Endothelial cell of umbilical vein (primary cell): ENCODE measurements around the gene MCC. TPM values are rescaled to one million over a fixed set of nuclear protein-coding genes. Genes with fewer than 3 reads are reported as not detected.

Experiments used
- BruUV-seq: library from RNA; stranded (reverse); fragments of 400-500 nt; replicated peaks from 2 replicates; lab custom pipeline; 2021; lab: Mats Ljungman, UMichigan
- CTCF ChIA-PET: fragments of 300-600, 350-600 bp; sonication (Branson Sonifier 250); formaldehyde crosslinking; loops from one replicate; lab custom pipeline; 2021; ENCODE audit warnings: antibody characterized with exemption, inconsistent platforms; lab: Charles Lee
- POLR2A ChIA-PET: fragments of 300-600, 350-600 bp; sonication (Branson Sonifier 250); formaldehyde crosslinking; loops from one replicate; lab custom pipeline; 2021; ENCODE audit warnings: antibody characterized with exemption, inconsistent platforms; lab: Charles Lee
- DNase-seq: peaks from one replicate; pipeline ENCODE4 v3.0.0-alpha.2; 2011; ENCODE audit warnings: low read depth, low spot score
- FAIRE-seq: peaks from 2 replicates; lab custom pipeline; 2011; peaks lifted over from hg19 to GRCh38; lab: Jason Lieb, UNC
- H2AFZ ChIP-seq: 2 replicates; pipeline ENCODE4 v1.6.0; 2012; ENCODE audit warnings: low read depth, low read length, control low read depth, inconsistent platforms
- H3K27ac ChIP-seq: 2 replicates; pipeline ENCODE4 v1.5.1; 2011; ENCODE audit warnings: low read depth, mild to moderate bottlenecking, control low read depth, low read length, moderate library complexity; ENCODE audit not compliant: insufficient read depth
- H3K27me3 ChIP-seq, 2 experiments: 2 replicates each; pipeline versions ENCODE4 v1.6.0 to v1.6.1; 2011; ENCODE audit warnings: low read length in 2 of 2, mixed read lengths in 1 of 2; ENCODE audit not compliant: control insufficient read depth in 2 of 2, insufficient read depth in 2 of 2
- H3K36me3 ChIP-seq, 2 experiments: 2 replicates in 1 of 2; 3 replicates in 1 of 2; pipeline ENCODE4 v1.5.1; 2011; ENCODE audit warnings: low read length in 2 of 2, mild to moderate bottlenecking in 1 of 2, moderate library complexity in 1 of 2; ENCODE audit not compliant: control insufficient read depth in 2 of 2, insufficient read depth in 2 of 2; ENCODE audit errors: extremely low read depth in 1 of 2
- H3K4me1 ChIP-seq: 3 replicates; pipeline ENCODE4 v1.5.1; 2011; ENCODE audit warnings: mild to moderate bottlenecking, low read length; ENCODE audit not compliant: control insufficient read depth, insufficient read depth; ENCODE audit errors: extremely low read depth
- H3K4me2 ChIP-seq: 2 replicates; pipeline ENCODE4 v1.6.1; 2011; ENCODE audit warnings: low read length, control low read depth, mixed read lengths; ENCODE audit not compliant: insufficient read depth
- H3K4me3 ChIP-seq, 3 experiments: fragments of 200-600 bp in 1 of 3; sonication (generic), shearing (Covaris generic) in 1 of 3; replicated peaks in 1 of 3; 2 replicates each; pipeline ENCODE4 v1.5.1; 2011 to 2016; ENCODE audit warnings: control low read depth in 3 of 3, low read length in 3 of 3, mild to moderate bottlenecking in 2 of 3, inconsistent platforms in 1 of 3, low read depth in 1 of 3, moderate library complexity in 1 of 3; ENCODE audit not compliant: insufficient read depth in 1 of 3
- H3K79me2 ChIP-seq: 2 replicates; pipeline ENCODE4 v1.6.0; 2012; ENCODE audit warnings: low read length, inconsistent platforms; ENCODE audit not compliant: control insufficient read depth, insufficient read depth
- H3K9ac ChIP-seq: replicated peaks from 2 replicates; pipeline ENCODE3; 2011; ENCODE audit warnings: low read length, control low read depth; ENCODE audit not compliant: insufficient read depth; ENCODE audit errors: extremely low read depth
- H3K9me1 ChIP-seq: replicated peaks from 3 replicates; pipeline ENCODE4 v1.6.0; 2011; ENCODE audit warnings: mild to moderate bottlenecking, low read length; ENCODE audit not compliant: control insufficient read depth, insufficient read depth; ENCODE audit errors: extremely low read depth
- H3K9me3 ChIP-seq: replicated peaks from 2 replicates; pipeline ENCODE4 v1.5.1; 2012; ENCODE audit warnings: low read length, inconsistent platforms; ENCODE audit not compliant: control insufficient read depth, insufficient read depth
- H4K20me1 ChIP-seq: replicated peaks from 2 replicates; pipeline ENCODE3; 2011; ENCODE audit warnings: mild to moderate bottlenecking, low read length; ENCODE audit not compliant: control insufficient read depth, insufficient read depth; ENCODE audit errors: extremely low read depth
- EZH2 ChIP-seq: IDR thresholded peaks from 2 replicates; pipeline ENCODE4 v1.6.1; 2012; ENCODE audit warnings: borderline replicate concordance, low read depth, mild to moderate bottlenecking, moderate library complexity, low read length, inconsistent platforms; ENCODE audit not compliant: severe bottlenecking
- FOS ChIP-seq: IDR thresholded peaks from 2 replicates; pipeline ENCODE4 v1.6.1; 2011; ENCODE audit warnings: mild to moderate bottlenecking, low read length, moderate library complexity, borderline replicate concordance; ENCODE audit not compliant: insufficient read depth
- GATA2 ChIP-seq: IDR thresholded peaks from 2 replicates; pipeline ENCODE4 v1.7.0; 2011; ENCODE audit warnings: low read depth, mild to moderate bottlenecking, moderate library complexity, mixed read lengths, low read length; ENCODE audit not compliant: insufficient read length, insufficient read depth
- JUN ChIP-seq: IDR thresholded peaks from 2 replicates; pipeline ENCODE4 v1.6.1; 2011; ENCODE audit warnings: borderline replicate concordance, low read depth; ENCODE audit not compliant: insufficient read length, insufficient read depth
- MYC ChIP-seq: IDR thresholded peaks from one replicate; pipeline ENCODE4 v1.6.1; 2011; ENCODE audit warnings: mild to moderate bottlenecking, low read depth, low read length
- POLR2A ChIP-seq: IDR thresholded peaks from 2 replicates; pipeline ENCODE4 v1.6.1; 2012; ENCODE audit warnings: low read depth, mild to moderate bottlenecking, control low read depth, low read length
- POLR2AphosphoS5 ChIP-seq: IDR thresholded peaks from 2 replicates; pipeline ENCODE4 v1.6.1; 2012; ENCODE audit warnings: low read depth, mild to moderate bottlenecking, control low read depth, low read length, moderate library complexity; ENCODE audit not compliant: insufficient read depth
- dilution Hi-C: fragments of 300-500 bp; cut with MboI; formaldehyde crosslinking; loops from one replicate; pipeline ENCODE4 v1.15.0; 2019; ENCODE audit warnings: low sequenced_read_pairs; ENCODE audit not compliant: extremely low pct_ligation_motif_present
- intact Hi-C: fragments of 100-400 bp; cut with micrococcal nuclease; formaldehyde crosslinking; loops from one replicate; pipeline ENCODE4 v1.10.0; 2022
- polyA plus RNA-seq, 4 experiments: library from polyadenylated mRNA; depleted of rRNA in 3 of 4; stranded (reverse) in 3 of 4; unstranded in 1 of 4; fragments of >200 nt; gene quantifications; 2 replicates each; pipeline versions ENCODE4 v1.2.1 to v1.2.3, GENCODE V29; 2011 to 2012; ENCODE audit warnings: missing spikeins in 1 of 4
- total RNA-seq: library from RNA; stranded (reverse); gene quantifications from 2 replicates; pipeline ENCODE4 v1.2.3, GENCODE V29; 2021
- TF ChIP-seq, protein P1 (sequence below), 2 donors: IDR thresholded peaks; 1 replicate in 1 of 2; 2 replicates in 1 of 2; pipeline ENCODE4 v1.5.1; 2011; ENCODE audit warnings: low read length in 2 of 2, mild to moderate bottlenecking in 2 of 2, moderate library complexity in 2 of 2, control low read depth in 1 of 2, inconsistent platforms in 1 of 2, low read depth in 1 of 2; ENCODE audit not compliant: insufficient read depth in 1 of 2; ENCODE audit errors: extremely low read depth in 1 of 2
- TF ChIP-seq, protein P2 (sequence below): IDR thresholded peaks from 2 replicates; pipeline ENCODE4 v1.6.1; 2011; ENCODE audit not compliant: insufficient read depth, insufficient read length

Gene MCC
- total and polyA plus RNA-seq, 2 donors (not counting 3 experiments of a cell fraction or from before 2014, with no cell fraction given): 6.9 to 27.5 TPM

- Histone ChIP-seq H3K4me3 (peak overlapping the region; percentile 10 to 69 (median 47)), H3K27me3 (peaks cover 22 to 32% of the 10 kb centered on the region in 2 experiments), H3K9ac (no peak overlapping the region), H3K27ac (no peak overlapping the region), H3K9me1 (no peaks in the 10 kb centered on the region), H3K79me2 (no peaks in the 10 kb centered on the region), H2AFZ (peak overlapping the region; percentile 85), H3K9me3 (peaks cover 5% of the 10 kb centered on the region), H3K4me2 (peak overlapping the region; percentile 70), H4K20me1 (peaks cover 3% of the 10 kb centered on the region), H3K36me3 (no peaks in the 10 kb centered on the region), H3K4me1 (peaks cover 18% of the 10 kb centered on the region)
- TF ChIP-seq, protein P1, sequence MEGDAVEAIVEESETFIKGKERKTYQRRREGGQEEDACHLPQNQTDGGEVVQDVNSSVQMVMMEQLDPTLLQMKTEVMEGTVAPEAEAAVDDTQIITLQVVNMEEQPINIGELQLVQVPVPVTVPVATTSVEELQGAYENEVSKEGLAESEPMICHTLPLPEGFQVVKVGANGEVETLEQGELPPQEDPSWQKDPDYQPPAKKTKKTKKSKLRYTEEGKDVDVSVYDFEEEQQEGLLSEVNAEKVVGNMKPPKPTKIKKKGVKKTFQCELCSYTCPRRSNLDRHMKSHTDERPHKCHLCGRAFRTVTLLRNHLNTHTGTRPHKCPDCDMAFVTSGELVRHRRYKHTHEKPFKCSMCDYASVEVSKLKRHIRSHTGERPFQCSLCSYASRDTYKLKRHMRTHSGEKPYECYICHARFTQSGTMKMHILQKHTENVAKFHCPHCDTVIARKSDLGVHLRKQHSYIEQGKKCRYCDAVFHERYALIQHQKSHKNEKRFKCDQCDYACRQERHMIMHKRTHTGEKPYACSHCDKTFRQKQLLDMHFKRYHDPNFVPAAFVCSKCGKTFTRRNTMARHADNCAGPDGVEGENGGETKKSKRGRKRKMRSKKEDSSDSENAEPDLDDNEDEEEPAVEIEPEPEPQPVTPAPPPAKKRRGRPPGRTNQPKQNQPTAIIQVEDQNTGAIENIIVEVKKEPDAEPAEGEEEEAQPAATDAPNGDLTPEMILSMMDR (IDR thresholded peaks at IDR 0.05; ENCODE audit: extremely low read depth in 1 of 2, insufficient read depth in 1 of 2, low read depth in 1 of 2, low read length in 2 of 2): no peak
- TF ChIP-seq, protein P2, sequence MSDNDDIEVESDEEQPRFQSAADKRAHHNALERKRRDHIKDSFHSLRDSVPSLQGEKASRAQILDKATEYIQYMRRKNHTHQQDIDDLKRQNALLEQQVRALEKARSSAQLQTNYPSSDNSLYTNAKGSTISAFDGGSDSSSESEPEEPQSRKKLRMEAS: no peak
- TF ChIP-seq JUN (no peak), FOS (no peak), POLR2AphosphoS5 (no peak), POLR2A (no peak), EZH2 (no peak), GATA2 (no peak), MYC (no peak)
- no TSS peak for BruUV-seq
- intact Hi-C loops (loop anchor here (2.0 kb wide), 1 partner anchor 24 kb away; the partner anchor contains the start of gene YTHDC2), dilution Hi-C loops (no loop called here)
- ChIA-PET POLR2A (no interaction called here), CTCF (interaction anchor here (1.2 to 3.1 kb wide), 7 partner anchors 15 to 492 kb away, joined by 3 to 13 read pairs (median 6); partner anchors contain the start of gene YTHDC2)
- DNase-seq (no peak), FAIRE-seq (peak; percentile 81)
These were observed 462 bp upstream of the MCC start for GRCh38 chr5:113488645-113489184.
